ENCODE results near the gene RAD51B.

- TF ChIP-seq YY1 (IDR thresholded peaks at IDR 0.05; ENCODE audit: insufficient read depth, insufficient read length) (no peak), ZNF274 (IDR thresholded peaks at IDR 0.05; ENCODE audit: low read depth, low read length) (no peak)
Measured at GRCh38 chr14:68450391-68451120, 631.0 kb downstream of the RAD51B start.
